GM23248 (cell line): Measurements from ENCODE around the gene PIGB. TPM values are rescaled to one million over a fixed set of nuclear protein-coding genes. Genes with fewer than 3 reads are reported as not detected.

Experiments
- DNase-seq: peaks from one replicate; pipeline ENCODE4 v3.0.0-alpha.2; 2015
- H2AFZ ChIP-seq: fragments of 200-600 bp; sonication (generic); 2 replicates; pipeline ENCODE4 v1.6.1; 2016; ENCODE audit warnings: antibody characterized with exemption
- H3F3A ChIP-seq: fragments of 200-600 bp; sonication (generic); 2 replicates; pipeline ENCODE4 v1.6.1; 2016; ENCODE audit warnings: mild to moderate bottlenecking, antibody characterized with exemption, mixed run types; ENCODE audit not compliant: insufficient read depth
- H3K27ac ChIP-seq: fragments of 200-600 bp; sonication (generic); 2 replicates; pipeline ENCODE4 v1.5.1; 2016; ENCODE audit warnings: mild to moderate bottlenecking
- H3K27me3 ChIP-seq: fragments of 200-600 bp; sonication (generic); replicated peaks from 2 replicates; pipeline ENCODE4 v1.6.1; 2016; ENCODE audit warnings: mild to moderate bottlenecking; ENCODE audit not compliant: insufficient read depth
- H3K36me3 ChIP-seq: fragments of 200-600 bp; sonication (generic); 2 replicates; pipeline ENCODE4 v1.6.1; 2016; ENCODE audit warnings: low read depth, mild to moderate bottlenecking
- H3K4me1 ChIP-seq: fragments of 200-600 bp; sonication (generic); 2 replicates; pipeline ENCODE4 v1.6.1; 2016; ENCODE audit warnings: mild to moderate bottlenecking; ENCODE audit not compliant: insufficient read depth
- H3K4me2 ChIP-seq: fragments of 200-600 bp; sonication (generic); one replicate; pipeline ENCODE4 v1.6.1; 2016; ENCODE audit warnings: mild to moderate bottlenecking; ENCODE audit not compliant: unreplicated experiment
- H3K4me3 ChIP-seq: fragments of 200-600 bp; sonication (generic); 2 replicates; pipeline ENCODE4 v1.5.1; 2016; ENCODE audit warnings: mild to moderate bottlenecking
- H3K79me2 ChIP-seq: fragments of 200-600 bp; sonication (generic); 2 replicates; pipeline ENCODE4 v1.6.1; 2016; ENCODE audit warnings: mild to moderate bottlenecking; ENCODE audit not compliant: insufficient read depth
- H3K9ac ChIP-seq: fragments of 200-600 bp; sonication (generic); 2 replicates; pipeline ENCODE4 v1.6.1; 2016; ENCODE audit warnings: mild to moderate bottlenecking
- H3K9me2 ChIP-seq: fragments of 200-600 bp; sonication (generic); 2 replicates; pipeline ENCODE4 v1.6.1; 2016; ENCODE audit warnings: mixed run types, mild to moderate bottlenecking, moderate library complexity; ENCODE audit not compliant: insufficient read depth
- H3K9me3 ChIP-seq: fragments of 200-600 bp; sonication (generic); one replicate; pipeline ENCODE4 v1.6.1; 2017; ENCODE audit warnings: low read depth
- H4K20me1 ChIP-seq: fragments of 200-600 bp; sonication (generic); 2 replicates; pipeline ENCODE4 v1.6.0; 2016; ENCODE audit not compliant: insufficient read depth
- EZH2 ChIP-seq: fragments of 200-600 bp; sonication (generic); IDR thresholded peaks from 2 replicates; pipeline ENCODE4 v1.6.1; 2018; ENCODE audit warnings: antibody characterized with exemption, mild to moderate bottlenecking; ENCODE audit not compliant: insufficient read depth, poor library complexity, severe bottlenecking
- EZH2phosphoT487 ChIP-seq: fragments of 200-600 bp; sonication (generic); IDR thresholded peaks from 2 replicates; pipeline ENCODE4 v1.6.1; 2018; ENCODE audit warnings: antibody characterized with exemption, moderate library complexity, mild to moderate bottlenecking, low read depth; ENCODE audit not compliant: insufficient read depth
- WGBS, 2 experiments: methylation state at CpG; one replicate each; pipeline ENCODE4 v1.1.6; 2015 to 2017; ENCODE audit warnings: low lambda C conversion rate in 2 of 2, low coverage in 1 of 2; ENCODE audit errors: missing lambda C conversion rate in 2 of 2; 5-methylcytosine and 5-hydroxymethylcytosine counted together
- in situ Hi-C: fragments of 300-500 bp; cut with MboI; formaldehyde crosslinking; loops from 2 replicates; pipeline ENCODE4 v1.15.0; 2020
- polyA plus RNA-seq: library from polyadenylated mRNA; unstranded; fragments of >200 nt; fragmentation: Nextera tagmentation; extraction: Ambion mirVana; gene quantifications from 2 replicates; pipeline ENCODE4 v1.2.1, GENCODE V29; 2016
- total RNA-seq: library from RNA; depleted of rRNA; stranded (reverse); fragments of >200 nt; shearing (Covaris generic); gene quantifications from 2 replicates; pipeline ENCODE4 v1.2.3, GENCODE V29; 2014

The PIGB gene
- total and polyA plus RNA-seq, 2 experiments from 2014 or later = 10.4 to 17.2 TPM

DNA sequence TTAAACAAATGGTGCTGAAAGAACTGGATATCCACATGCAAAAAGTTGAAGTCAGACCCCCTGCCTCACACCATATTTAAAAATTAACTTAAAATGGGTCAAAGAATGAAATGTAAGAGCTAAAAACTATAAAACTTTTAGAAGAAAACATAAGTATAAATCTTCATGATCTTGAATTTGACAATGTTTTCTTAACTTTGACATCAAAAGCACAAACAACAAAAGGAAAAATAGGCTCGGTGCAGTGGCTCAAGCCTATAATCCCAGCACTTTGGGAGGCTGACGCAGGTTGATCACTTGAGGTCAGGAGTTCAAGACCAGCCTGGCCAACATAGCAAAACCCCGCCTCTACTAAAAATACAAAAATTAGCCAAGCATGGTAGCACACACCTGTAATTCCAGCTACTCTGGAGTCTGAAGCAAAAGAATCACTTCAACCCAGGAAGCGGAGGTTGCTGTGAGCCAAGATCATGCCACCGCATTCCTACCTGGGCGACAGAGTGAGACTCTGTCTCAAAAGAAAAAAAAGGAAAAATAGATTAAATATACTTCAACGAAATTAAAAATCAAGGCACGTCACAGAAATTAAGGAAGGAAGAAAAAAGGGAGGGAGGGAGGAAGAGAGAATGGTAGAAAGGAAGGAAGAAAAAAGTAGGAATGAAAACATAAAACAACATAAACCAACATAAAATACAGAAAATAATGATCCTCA is 30.9 kb upstream of the PIGB start:
- in situ Hi-C loops = no loop called here
- H3K27me3 ChIP-seq = no peaks in the 10 kb centered on the region
- no peak for DNase-seq
- H3F3A ChIP-seq = no peaks in the 10 kb centered on the region; the same call in 1 of the 2 replicates
- H4K20me1 ChIP-seq = no peaks in the 10 kb centered on the region
- WGBS, 2 experiments = 93 to 94% methylated on average over 8 of the region's 8 CpGs
- 0 out of 2 replicates have a peak, but pooled peaks cover 3% of the 10 kb centered on the region for H3K4me1 ChIP-seq
- H3K79me2 ChIP-seq = peaks cover 35% of the 10 kb centered on the region
- no peak for TF ChIP-seq EZH2phosphoT487
- TF ChIP-seq EZH2 = no peak
- no peaks in the 10 kb centered on the region for H3K9me3 ChIP-seq
- H3K27ac ChIP-seq = no peak overlapping the region
- no peaks in the 10 kb centered on the region for H3K9me2 ChIP-seq
- peak overlapping the region; percentile 86 for H3K4me3 ChIP-seq
- H2AFZ ChIP-seq = no peak overlapping the region
- H3K9ac ChIP-seq = peak overlapping the region; percentile 90
- H3K4me2 ChIP-seq = peak overlapping the region; percentile 78
- H3K36me3 ChIP-seq = no peaks in the 10 kb centered on the region

DNA sequence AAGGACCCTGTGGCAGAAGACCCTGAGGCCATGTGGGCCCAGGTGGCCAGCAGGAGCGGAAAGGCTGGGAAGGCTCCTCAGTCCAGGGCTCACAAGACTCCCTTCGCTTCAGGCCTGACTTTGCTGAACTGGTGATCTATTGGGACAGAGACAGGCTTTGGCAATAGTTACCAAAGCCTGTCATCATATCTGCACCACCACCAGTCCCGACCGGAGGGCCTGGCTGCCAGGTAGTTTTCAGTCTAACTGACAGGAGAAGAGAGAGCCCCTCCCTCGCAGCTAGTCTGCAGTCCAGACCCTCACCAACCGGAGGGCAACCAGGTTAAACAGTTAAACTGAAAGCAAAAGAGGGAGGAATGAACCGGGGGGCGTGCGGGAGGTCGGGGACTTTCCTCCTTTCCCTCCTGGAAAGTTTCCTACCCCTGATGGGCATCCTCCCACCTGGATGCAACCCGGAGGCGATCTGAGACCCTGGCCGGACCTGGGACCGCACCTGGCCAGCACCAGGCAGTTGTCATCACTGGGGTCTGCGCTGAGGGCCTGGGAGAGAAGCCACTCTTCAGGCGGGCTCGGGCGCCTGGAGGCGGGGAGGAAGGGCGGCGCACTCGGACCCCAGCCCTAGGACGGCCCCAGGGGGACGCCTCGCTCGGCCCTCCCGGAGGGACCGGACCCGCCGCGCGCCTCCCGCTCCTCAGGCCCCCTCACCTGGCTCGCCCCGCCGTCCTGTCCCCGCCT is 29.8 kb upstream of the PIGB start:
- Histone ChIP-seq H3F3A (no peaks in the 10 kb centered on the region), H3K4me2 (peak overlapping the region; percentile 78), H3K9ac (peak overlapping the region; percentile 90), H3K4me3 (peak overlapping the region; percentile 86), H3K27me3 (no peaks in the 10 kb centered on the region), H3K27ac (no peak overlapping the region), H3K4me1 (0 out of 2 replicates have a peak, but pooled peaks cover 3% of the 10 kb centered on the region), H3K36me3 (no peaks in the 10 kb centered on the region), H2AFZ (peak overlapping the region; percentile 93), H3K9me2 (no peaks in the 10 kb centered on the region), H3K79me2 (peaks cover 30% of the 10 kb centered on the region), H3K9me3 (no peaks in the 10 kb centered on the region), H4K20me1 (no peaks in the 10 kb centered on the region)
- in situ Hi-C loops = no loop called here
- TF ChIP-seq EZH2 (no peak), EZH2phosphoT487 (no peak)
- WGBS, 2 experiments = 7 to 8% methylated on average over 24 to 26 of the region's 37 CpGs
- peak; percentile 60 for DNase-seq

DNA sequence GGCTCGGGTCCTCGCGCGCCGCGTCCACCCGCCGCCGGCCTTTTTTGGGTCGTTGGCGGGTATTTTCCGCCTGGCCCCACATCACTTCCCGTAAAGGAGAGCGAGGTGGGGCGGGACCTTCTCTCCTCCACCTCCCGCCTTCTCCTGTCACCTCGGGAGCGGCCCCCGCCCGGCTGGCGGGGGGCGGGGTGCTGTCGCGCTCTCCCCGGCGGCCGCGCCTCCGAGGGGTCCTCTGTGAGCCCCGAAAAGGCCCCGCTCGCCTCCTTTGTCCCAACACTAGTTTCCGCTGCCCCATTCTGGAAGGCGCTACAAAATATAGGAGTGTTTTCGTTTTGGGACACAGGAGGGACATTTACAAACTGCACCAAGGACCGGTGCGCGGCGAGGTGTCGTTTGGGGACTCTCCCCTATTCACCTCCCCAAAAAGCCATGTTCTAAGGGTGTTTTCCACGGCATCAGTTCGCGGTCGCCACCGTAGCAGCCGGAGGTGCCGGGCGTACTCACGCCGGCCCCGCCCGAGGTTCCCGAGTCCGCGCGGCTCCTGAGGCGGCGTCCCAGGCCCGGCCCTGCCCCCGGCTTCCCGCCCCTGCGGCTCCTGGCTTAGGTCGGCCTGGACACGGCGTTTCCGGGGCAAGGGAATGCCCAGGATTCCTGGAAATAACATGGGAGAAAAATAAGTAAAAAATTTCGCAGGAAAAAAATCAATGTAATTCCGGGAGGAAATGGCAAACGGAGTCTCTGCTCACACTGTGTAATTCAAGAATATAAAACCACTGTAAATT is 29.1 kb upstream of the PIGB start, which contains the start of gene RAB27A:
Gene RAB27A (minus strand): TSS at position 68 of the 782 bp plus-strand sequence. CDS start 54,879 bp downstream, outside the sequence.
- H3F3A ChIP-seq = no peaks in the 10 kb centered on the region
- 0 out of 2 replicates have a peak, but pooled peaks cover 3% of the 10 kb centered on the region for H3K4me1 ChIP-seq
- H3K27ac ChIP-seq = peak within 1 kb of the TSS; percentile 55
- H3K9me2 ChIP-seq = no peaks in the 10 kb centered on the region
- peak; percentile 88 for DNase-seq
- peaks cover 22% of the 10 kb centered on the region; the same call in 1 of the 2 replicates for H3K79me2 ChIP-seq
- H3K36me3 ChIP-seq = no peaks in the 10 kb centered on the region
- H2AFZ ChIP-seq = peak within 1 kb of the TSS; percentile 93
- H3K4me3 ChIP-seq = peak within 1 kb of the TSS; percentile 86
- in situ Hi-C loops = loop anchor here (5.0 kb wide), 1 partner anchor 73 kb away; no protein-coding TSS in a partner anchor
- no peaks in the 10 kb centered on the region for H3K9me3 ChIP-seq
- H3K9ac ChIP-seq = peak within 1 kb of the TSS; percentile 90
- no peaks in the 10 kb centered on the region for H3K27me3 ChIP-seq
- 0 to 2% methylated on average over 46 to 69 of the region's 69 CpGs for WGBS, 2 experiments
- peak within 1 kb of the TSS; percentile 78 for H3K4me2 ChIP-seq
- TF ChIP-seq EZH2 (no peak), EZH2phosphoT487 (no peak)
- H4K20me1 ChIP-seq = no peaks in the 10 kb centered on the region

DNA sequence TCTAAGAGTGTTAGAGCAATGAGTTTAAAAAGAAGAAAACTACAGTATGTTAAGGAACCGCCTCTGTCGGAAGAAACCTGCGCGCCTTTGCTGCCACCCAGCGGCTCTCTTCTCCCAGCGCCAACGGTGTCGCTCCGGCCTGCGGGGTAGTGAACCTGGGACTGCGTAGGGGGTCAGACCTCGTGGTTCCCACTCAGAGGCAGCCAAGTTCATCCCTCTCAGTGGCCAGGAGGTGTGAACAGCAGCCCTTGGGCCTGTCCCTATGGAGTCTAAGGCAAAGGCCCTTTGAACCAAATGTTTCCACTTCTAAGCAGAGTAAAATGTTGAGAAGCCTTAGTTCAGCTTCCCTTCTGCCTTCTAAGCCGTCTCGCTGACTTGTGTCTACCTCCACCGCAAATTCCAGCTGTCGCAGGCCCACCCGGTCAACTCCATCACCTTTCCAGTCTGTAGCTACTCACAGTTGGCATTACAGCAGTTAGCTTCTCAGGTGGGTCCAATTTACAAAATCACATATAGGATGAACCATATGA is 28.4 kb upstream of the PIGB start:
- Histone ChIP-seq H3F3A (no peaks in the 10 kb centered on the region), H4K20me1 (no peaks in the 10 kb centered on the region), H3K79me2 (peaks cover 21% of the 10 kb centered on the region; the same call in 1 of the 2 replicates), H3K9me3 (no peaks in the 10 kb centered on the region), H3K27ac (peak overlapping the region; percentile 55), H3K4me3 (peak overlapping the region; percentile 86), H3K4me1 (0 out of 2 replicates have a peak, but pooled peaks cover 3% of the 10 kb centered on the region), H3K9me2 (no peaks in the 10 kb centered on the region), H2AFZ (peak overlapping the region; percentile 93), H3K9ac (peak overlapping the region; percentile 90), H3K4me2 (peak overlapping the region; percentile 78), H3K36me3 (no peaks in the 10 kb centered on the region), H3K27me3 (no peaks in the 10 kb centered on the region)
- in situ Hi-C loops = loop anchor here (5.0 kb wide), 1 partner anchor 73 kb away; no protein-coding TSS in a partner anchor
- no peak for TF ChIP-seq EZH2
- TF ChIP-seq EZH2phosphoT487 = no peak
- DNase-seq = peak; percentile 90
- 20 to 22% methylated on average over 17 of the region's 17 CpGs for WGBS, 2 experiments
